ENCODE results near the gene UBE2L6. TPM values are rescaled to one million over a fixed set of nuclear protein-coding genes. Genes with fewer than 3 reads are reported as not detected.
A peak's percentile ranks its signal among the peaks of the same experiment; 100 is the strongest.

The UBE2L6 gene
- total RNA-seq, result 31.1 and 36.8 TPM in 2 replicates
- polyA plus RNA-seq (2012), result 95.8 TPM

DNA sequence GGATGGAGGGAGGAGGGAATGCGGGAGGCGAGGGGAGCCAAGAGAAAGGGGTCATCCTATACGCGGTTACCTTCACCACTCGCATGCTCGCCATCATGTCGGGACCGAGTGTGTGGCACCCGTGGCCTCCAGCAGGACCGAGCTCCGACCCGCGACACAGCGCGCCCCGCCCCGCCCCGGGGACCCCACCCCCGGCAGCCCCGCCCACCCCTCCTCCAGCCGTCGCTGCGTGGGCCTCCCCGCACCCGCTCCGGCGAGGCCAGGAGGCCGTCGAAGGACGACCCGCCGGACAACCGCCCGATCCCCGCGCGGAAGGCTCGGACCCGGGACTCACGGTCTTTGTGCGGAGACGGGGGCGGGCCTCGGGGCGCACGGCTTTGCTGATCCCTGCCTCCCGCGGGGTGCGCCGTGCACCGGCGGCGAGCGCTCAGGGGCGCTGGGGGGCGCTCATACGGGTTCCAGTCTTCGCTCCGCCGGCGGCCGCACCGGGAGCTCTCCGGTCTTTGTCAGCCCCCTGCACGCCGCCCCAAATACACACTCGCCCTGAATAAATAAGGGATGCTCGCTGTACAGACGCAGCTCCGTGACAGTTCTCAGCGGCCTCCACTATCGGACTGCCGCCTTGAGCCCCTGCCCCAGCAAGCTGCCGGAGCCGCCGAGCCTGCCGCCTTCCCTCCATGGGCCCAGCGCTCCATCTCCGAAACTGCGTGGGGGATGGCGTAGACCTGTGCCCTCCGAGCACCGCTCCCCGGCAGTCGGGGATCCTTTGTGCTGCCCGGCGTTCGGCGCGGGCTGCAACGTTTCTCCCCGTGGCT lies at the start of gene UBE2L6:
Gene UBE2L6, minus strand, starts transcription at position 158 of the 815 bp plus-strand sequence. Its CDS starts 61 bp downstream, at position 97.
- peak; percentile 63 for DNase-seq (ENCODE audit: low read depth)

- DNase-seq (ENCODE audit: low read depth), result no peak
Measured at GRCh38 chr11:57616595-57616994, 49.1 kb upstream of the UBE2L6 start.

GRCh38 chr11:57615308-57615707 lies 47.8 kb upstream of the UBE2L6 start:
- no peak for DNase-seq (ENCODE audit: low read depth)

DNA sequence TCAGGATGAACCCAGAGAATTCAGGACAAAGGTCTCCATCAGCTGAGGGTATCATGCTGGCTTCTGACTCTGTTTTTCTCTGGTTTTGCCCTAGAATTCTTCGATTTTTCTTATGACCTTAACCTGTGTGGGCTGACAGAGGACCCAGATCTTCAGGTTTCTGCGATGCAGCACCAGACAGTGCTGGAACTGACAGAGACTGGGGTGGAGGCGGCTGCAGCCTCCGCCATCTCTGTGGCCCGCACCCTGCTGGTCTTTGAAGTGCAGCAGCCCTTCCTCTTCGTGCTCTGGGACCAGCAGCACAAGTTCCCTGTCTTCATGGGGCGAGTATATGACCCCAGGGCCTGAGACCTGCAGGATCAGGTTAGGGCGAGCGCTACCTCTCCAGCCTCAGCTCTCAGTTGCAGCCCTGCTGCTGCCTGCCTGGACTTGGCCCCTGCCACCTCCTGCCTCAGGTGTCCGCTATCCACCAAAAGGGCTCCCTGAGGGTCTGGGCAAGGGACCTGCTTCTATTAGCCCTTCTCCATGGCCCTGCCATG lies 46.8 kb upstream of the UBE2L6 start:
- no peak for DNase-seq (ENCODE audit: low read depth)

DNA sequence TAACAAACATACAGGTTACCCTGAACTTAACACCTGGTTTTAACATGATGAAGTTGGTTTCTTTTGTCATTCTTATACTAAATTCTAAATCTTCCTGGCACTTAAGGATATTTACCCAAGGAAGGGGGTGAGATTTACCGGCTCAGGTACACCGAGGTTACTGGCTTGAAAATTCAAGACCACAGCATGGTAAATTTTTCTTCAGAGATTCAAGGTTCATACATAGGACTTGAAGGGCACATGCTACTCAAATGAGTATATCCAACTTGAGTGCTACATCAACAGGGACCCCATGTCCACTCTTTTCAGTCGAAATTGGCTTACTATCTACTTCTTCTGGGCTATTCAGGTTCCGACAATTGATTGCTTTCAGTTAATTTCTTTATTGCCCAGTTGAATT lies 42.7 kb upstream of the UBE2L6 start:
- DNase-seq (ENCODE audit: low read depth), result no peak

- DNase-seq (ENCODE audit: low read depth), result no peak
Measured at GRCh38 chr11:57605028-57605420, 37.6 kb upstream of the UBE2L6 start.

DNA sequence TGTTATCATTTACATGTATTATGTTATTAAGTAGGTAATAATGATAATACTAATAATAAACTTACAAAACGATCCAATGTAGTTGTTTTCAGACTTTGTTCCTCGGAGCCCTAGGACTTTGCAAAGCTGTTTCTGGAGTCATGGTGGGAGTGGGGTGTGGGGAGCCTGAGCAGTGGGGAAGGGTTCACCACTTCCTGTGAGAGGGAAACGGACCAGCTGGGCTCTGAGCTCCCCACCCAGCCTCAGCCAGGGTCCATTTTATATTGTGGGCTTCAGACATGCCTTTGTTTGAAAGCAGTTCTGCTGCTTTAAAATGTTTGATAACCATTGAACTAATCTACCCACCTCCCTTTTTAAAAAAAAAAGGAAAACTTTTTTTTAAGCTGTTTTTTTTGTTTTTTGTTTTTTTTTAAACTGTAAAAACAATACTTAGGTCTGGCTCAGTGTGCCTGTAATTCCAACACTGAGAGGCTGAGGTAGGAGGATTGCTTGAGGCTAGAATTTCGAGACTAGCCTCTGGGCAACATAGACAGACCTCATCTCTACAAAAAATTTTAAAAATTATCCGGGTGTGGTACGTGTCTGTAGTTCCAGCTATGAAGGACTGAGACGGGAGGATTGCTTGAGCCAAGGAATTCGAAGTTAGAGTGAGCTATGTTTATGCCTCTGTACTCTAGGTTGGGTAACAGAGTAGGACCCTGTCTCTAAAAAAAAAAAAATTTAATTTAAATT lies 37.0 kb upstream of the UBE2L6 start:
- peak; percentile 10 for DNase-seq (ENCODE audit: low read depth)

- no peak for DNase-seq (ENCODE audit: low read depth)
Measured at GRCh38 chr11:57601297-57601696, 33.8 kb upstream of the UBE2L6 start.

GRCh38 chr11:57599381-57599780 lies 31.9 kb upstream of the UBE2L6 start:
- no peak for DNase-seq (ENCODE audit: low read depth)

DNA sequence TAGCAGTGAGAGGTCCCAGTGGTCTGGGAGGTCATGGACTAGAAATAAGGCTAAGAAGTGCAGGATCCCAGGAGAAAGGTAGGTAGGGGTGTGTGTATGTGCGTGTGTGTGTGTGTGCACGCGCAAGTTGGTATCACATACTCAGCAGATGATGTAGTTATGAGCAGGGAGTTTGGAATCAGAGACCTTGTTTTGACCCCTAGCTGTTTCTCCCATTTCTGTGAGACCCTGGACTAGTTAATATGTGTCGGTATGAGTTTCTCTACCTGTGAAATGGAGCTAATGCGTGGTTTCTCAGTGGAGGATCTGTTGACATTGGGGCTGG lies 31.3 kb upstream of the UBE2L6 start:
- no peak for DNase-seq (ENCODE audit: low read depth)

GRCh38 chr11:57597916-57598830 lies 30.7 kb upstream of the UBE2L6 start:
- peak; percentile 24 for DNase-seq (ENCODE audit: low read depth)

DNA sequence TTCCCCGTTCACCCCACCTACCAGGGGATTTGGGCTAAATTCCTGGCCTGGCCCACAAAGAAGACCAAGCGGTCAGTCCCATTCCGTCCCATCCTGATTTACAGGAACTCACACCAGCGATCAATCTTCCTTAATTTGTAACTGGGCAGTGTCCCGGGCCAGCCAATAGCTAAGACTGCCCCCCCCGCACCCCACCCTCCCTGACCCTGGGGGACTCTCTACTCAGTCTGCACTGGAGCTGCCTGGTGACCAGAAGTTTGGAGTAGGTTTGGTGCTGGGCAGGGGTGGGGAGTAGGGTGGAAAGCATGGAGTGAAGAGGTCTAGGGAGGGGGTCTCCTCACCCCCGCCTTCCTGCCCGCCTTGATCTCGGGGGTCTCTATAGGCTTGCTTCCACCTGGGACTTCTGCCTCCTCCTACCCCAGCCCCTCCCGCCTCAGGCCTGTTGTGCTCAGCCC lies 30.0 kb upstream of the UBE2L6 start, which contains the start of gene SERPING1:
Gene SERPING1, plus strand, starts transcription at position 225 of the 455 bp plus-strand sequence. CDS start 586 bp downstream, outside the sequence.
- no peak for DNase-seq (ENCODE audit: low read depth)

DNA sequence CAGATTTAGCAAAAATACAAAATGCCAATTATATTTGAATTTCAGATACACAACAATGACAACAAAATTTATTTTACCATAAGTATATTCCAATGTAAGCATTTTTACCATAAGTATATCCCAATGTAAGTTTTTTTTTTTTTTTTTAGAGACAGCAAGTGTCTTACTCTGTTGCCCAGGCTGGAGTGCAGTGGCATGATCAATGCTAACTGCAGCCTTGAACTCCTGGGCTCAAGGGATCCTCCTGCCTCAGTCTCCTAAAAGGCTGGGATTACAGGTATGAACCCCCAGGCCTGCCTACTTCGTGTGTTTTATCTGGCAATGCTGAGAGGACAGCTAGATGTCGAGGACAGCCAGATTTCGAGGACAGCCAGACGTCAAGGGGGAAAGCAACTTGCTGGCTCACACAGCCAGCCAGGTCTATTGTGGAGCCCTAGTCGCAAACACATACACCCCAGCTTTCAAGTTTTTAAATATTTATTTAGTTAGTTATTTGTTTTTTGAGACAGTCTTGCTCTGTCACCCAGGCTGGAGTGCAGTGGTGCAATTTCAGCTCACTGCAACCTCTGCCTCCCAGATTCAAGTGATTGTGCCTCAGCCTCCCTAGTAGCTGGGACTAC lies 28.9 kb upstream of the UBE2L6 start:
- DNase-seq (ENCODE audit: low read depth), result no peak

DNA sequence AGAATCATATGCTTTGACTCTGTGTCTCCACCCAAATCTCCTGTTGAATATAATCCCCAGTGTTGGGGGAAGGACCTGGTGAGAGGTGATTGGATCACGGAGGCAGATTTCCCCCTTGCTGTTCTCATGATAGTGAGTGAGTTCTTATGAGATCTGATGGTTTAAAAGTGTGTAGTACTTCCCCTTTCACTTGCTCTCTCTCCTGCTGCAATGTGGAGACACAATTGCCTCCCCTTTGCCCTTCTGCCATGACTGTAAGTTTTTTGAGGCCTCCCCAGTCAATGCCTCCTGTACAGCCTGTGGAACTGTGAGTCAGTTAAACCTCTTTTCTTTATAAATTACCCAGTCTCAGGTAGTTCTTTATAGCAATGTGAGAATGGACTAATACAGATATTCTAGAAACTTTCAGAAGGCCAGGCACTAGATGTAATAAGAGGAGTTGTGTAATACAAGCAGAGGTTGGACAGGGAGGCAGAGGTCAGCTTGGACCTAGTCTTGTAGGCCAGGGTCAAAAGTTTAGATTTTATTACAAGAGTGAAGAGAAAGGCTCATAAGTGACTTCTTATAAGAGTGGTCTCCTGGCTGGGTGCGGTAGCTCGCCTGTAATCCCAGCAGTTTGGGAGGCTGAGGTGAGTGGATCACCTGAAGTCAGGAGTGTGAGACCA lies 20.7 kb upstream of the UBE2L6 start:
- no peak for DNase-seq (ENCODE audit: low read depth)

DNA sequence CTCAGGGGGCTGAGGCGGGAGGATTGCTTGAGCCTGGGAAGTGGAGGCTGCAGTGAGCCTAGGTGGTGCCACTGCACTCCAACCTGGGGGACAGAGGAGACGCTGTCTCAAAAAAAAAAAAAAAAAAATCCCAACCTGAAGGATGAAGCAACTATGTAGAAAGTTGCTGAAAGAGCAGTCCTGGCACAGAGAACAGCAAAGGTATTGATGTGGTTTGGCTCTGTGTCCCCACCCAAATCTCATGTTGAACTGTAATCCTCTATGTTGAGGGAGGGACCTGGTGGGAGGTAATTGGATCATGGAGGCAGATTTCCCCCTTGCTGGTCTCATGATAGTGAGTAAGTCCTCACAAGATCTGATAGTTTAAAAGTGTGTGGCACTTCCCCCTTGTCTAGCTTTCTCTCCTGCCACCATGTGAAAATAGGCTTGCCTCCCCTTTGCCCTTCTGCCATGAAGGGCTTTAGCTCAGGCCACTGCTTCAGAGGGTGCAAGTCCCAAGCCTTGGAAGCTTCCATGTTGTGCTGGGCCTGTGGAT lies 19.3 kb upstream of the UBE2L6 start:
- DNase-seq (ENCODE audit: low read depth), result no peak

- DNase-seq (ENCODE audit: low read depth), result peak; percentile 77
Measured at GRCh38 chr11:57585301-57585700, 17.8 kb upstream of the UBE2L6 start.

DNA sequence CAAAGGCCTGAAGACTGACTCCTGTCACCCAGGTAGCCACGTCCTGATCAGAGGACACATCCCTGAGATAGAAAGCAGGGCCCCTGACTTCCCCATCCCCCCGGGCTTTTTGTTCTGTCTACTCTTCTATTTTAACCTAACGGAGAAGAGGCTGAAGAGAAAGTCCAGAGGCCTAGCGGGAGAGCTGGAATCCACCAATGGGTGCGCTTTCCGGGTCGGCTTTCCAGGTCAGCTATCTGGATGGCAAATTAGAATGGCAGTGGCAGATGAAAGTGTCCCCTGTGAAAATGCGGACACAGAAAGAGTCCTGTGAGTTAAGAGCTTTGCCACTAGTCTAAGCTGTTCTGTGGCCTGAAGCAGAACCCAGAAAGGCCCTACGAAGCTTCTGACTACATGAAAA lies 16.9 kb upstream of the UBE2L6 start:
- DNase-seq (ENCODE audit: low read depth), result no peak

DNA sequence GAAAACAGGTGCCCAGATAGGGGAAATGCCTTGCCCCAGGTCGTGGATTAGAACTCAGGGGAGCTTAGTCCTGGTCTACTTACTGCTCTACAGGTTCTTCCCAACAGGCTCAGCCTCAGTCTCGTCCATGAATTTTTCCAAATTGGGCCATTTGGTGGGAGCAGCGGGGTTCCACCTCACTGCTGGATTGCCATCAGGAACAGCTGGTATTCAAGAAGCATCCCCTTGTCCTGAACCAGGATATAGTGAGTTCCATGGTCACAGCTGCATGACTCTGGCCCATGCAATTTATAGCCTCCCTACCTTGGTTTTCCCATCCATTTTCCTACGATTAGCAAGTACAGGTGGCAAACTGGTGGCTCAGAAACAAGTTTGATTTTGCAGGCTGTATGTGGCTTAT lies 6.6 kb upstream of the UBE2L6 start:
- no peak for DNase-seq (ENCODE audit: low read depth)

- DNase-seq (ENCODE audit: low read depth), result no peak
Measured at GRCh38 chr11:57571606-57572005, 4.1 kb upstream of the UBE2L6 start.

- peak; percentile 86 for DNase-seq (ENCODE audit: low read depth)
Measured at GRCh38 chr11:57568330-57568766, 876 bp upstream of the UBE2L6 start.

Data from myocyte (in vitro differentiated cells).